NB4 (cell line): ENCODE data around the gene NFIA.

Experiments
- DNase-seq: peaks from one replicate; pipeline ENCODE4 v3.0.0; 2010; ENCODE audit warnings: low read depth
- H3K4me3 ChIP-seq: one replicate; pipeline ENCODE4 v1.5.1; 2011; ENCODE audit warnings: mild to moderate bottlenecking, low read depth, low read length, moderate library complexity
- CTCF ChIP-seq: IDR thresholded peaks from one replicate; pipeline ENCODE4 v1.5.1; 2012; ENCODE audit warnings: low read depth, low read length
- MAX ChIP-seq: IDR thresholded peaks from 2 replicates; pipeline ENCODE4 v1.6.1; 2011; ENCODE audit warnings: low read depth, low read length
- MYC ChIP-seq: IDR thresholded peaks from 2 replicates; pipeline ENCODE4 v1.6.1; 2011; ENCODE audit warnings: low read depth, low read length
- POLR2A ChIP-seq: IDR thresholded peaks from 2 replicates; pipeline ENCODE4 v1.6.1; 2011; ENCODE audit warnings: mild to moderate bottlenecking; ENCODE audit not compliant: insufficient read length; ENCODE audit errors: extremely low read depth

NFIA gene

GRCh38 chr1:61270761-61271411, 188.5 kb downstream of the NFIA start:
- no peak overlapping the region for H3K4me3 ChIP-seq
- TF ChIP-seq POLR2A (no peak), CTCF (no peak), MYC (no peak), MAX (no peak)
- DNase-seq, result no peak

DNA sequence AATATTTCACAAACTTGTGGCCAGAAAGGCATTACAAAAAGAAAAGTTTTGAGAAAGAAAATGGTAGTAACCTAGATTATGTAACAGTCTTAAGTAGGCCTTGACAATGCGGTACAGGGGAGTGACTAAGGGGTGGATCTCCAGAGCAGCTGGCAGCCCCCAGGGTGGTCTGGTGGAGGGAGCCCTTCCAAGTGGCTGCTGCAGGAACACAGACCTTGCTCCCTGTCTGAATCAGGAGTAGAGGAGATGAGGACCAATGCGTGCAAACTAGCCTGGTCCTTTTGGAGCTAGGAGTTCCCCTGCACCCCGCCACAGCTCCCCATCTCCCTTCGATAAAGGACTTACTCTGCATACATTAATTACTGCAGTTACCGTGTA, 189.0 kb downstream of the NFIA start:
- no peak overlapping the region for H3K4me3 ChIP-seq
- TF ChIP-seq CTCF, result no peak
- TF ChIP-seq POLR2A, result no peak
- TF ChIP-seq MYC, result no peak
- no peak for TF ChIP-seq MAX
- no peak for DNase-seq

DNA sequence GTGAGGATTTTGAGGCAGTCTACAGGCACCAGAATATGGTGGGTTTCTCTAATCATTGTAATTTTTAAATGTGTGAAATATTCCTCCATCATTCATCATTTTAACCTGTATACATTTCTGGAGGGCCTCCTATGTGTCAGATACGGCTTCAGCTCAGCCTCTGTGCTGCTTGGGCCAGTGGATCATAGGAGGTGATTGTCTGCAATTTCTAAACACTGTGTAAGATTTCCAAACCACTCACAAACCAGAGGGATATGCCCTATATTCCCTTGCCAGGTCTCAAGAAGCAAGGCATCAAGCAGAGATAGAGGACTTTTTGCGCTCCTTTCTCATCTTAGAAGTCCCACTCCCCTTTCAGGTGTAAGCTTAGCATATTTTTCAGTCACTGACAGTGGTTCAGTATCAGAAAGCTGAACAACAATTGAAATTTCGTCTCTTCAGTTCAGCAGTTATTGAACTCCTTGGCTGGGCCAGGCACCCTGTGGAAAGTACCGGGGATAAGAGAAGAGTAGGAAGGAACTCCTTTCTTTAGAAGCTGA, 190.9 kb downstream of the NFIA start:
- TF ChIP-seq MAX (no peak), CTCF (no peak), POLR2A (no peak), MYC (no peak)
- DNase-seq, result no peak
- no peak overlapping the region for H3K4me3 ChIP-seq

GRCh38 chr1:61273861-61274260, 191.5 kb downstream of the NFIA start:
- TF ChIP-seq MAX (no peak), MYC (no peak), CTCF (no peak), POLR2A (no peak)
- no peak overlapping the region for H3K4me3 ChIP-seq
- DNase-seq, result no peak

DNA sequence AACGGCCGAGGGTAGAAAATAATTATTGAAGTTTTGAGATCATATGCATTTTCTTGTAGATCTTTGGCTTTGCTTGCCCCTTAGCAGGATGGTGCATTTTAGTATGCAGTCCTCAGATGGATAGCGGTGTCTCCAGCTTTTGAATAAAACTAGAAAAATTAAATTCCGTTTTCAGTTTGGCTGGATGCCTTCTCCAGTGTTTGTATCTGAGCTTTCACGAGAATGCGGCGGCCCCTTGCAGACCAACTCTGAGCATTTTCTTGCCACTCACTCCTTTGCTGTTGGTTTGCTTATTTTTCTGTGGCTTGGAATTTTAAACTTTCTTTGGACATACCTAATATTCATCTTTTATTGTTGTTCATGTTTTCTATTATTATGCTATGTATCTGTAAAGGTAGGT, 192.6 kb downstream of the NFIA start:
- H3K4me3 ChIP-seq, result no peak overlapping the region
- no peak for TF ChIP-seq POLR2A
- no peak for TF ChIP-seq MAX
- TF ChIP-seq MYC, result no peak
- TF ChIP-seq CTCF, result no peak
- DNase-seq, result no peak
